Left colon (tissue), 2 donors: ENCODE results near the gene MCCC1. TPM values are rescaled to one million over a fixed set of nuclear protein-coding genes. Genes with fewer than 3 reads are reported as not detected.
"Not testable (repeated sequence)": the region's sequence is repeated elsewhere in the genome, so short reads cannot be mapped to it uniquely, and the experiment has no call there.

ENCODE experiments used
- ATAC-seq: fragments of 200-7000 bp; cut with Tn5 transposase; one replicate; pipeline ENCODE4 v1.9.1; 2020; ENCODE audit warnings: mild to moderate bottlenecking, moderate library complexity
- DNase-seq, 2 donors: peaks; one replicate each; pipeline ENCODE4 v3.0.0-alpha.2; 2020
- intact Hi-C, 2 donors: fragments of 100-400 bp; cut with DNase I in 1 of 2; cut with micrococcal nuclease in 1 of 2; formaldehyde crosslinking; loops; one replicate each; pipeline versions ENCODE4 v1.11.2 to v1.14.0; 2022; cut with DNase I, micrococcal nuclease
- total RNA-seq, 2 donors: library from RNA; stranded (reverse); fragmentation: NEBNext Ultra II Directional; extraction: Animal tissue kit (Norgen Biotek cat#: 25700); gene quantifications; one replicate each; pipeline ENCODE4 v1.2.1, GENCODE V29; 2021
- donor health status: DM: no; HTN: no; CAD: no.
- donor health status: DM: yes; HTN: yes; CAD: no.

The MCCC1 gene
- total RNA-seq, 2 donors from 2014 or later, result 29.4 to 33.4 TPM

GRCh38 chr3:183108001-183108449 lies 8.7 kb upstream of the MCCC1 start:
- DNase-seq (no peak), ATAC-seq (peak; percentile 91)
- intact Hi-C loops, result no loop called here

- intact Hi-C loops, DNase-seq, ATAC-seq: not testable (repeated sequence)
Measured at GRCh38 chr3:183107372-183107771, 8.1 kb upstream of the MCCC1 start.

- no peak for DNase-seq
Measured at GRCh38 chr3:183106635-183107034, 7.3 kb upstream of the MCCC1 start.

GRCh38 chr3:183103950-183104349 lies 4.7 kb upstream of the MCCC1 start:
- ATAC-seq, intact Hi-C loops, DNase-seq: not testable (repeated sequence)

More at GRCh38 chr3:183106635-183107034, 7.3 kb upstream of the MCCC1 start:
- ATAC-seq, result no peak
- intact Hi-C loops, result no loop called here

GRCh38 chr3:183101040-183101439 lies 1.7 kb upstream of the MCCC1 start:
- ATAC-seq, DNase-seq, intact Hi-C loops: not testable (repeated sequence)

GRCh38 chr3:183100376-183100775 lies 1.1 kb upstream of the MCCC1 start:
- DNase-seq (no peak), ATAC-seq (no peak)
- intact Hi-C loops, result no loop called here

GRCh38 chr3:183099838-183100204 lies 525 bp upstream of the MCCC1 start:
- DNase-seq, result no peak
- ATAC-seq, result no peak
- intact Hi-C loops, result no loop called here

GRCh38 chr3:183098536-183099025 lies 715 bp downstream of the MCCC1 start:
- DNase-seq, result no peak

GRCh38 chr3:183094711-183095110 lies 4.6 kb downstream of the MCCC1 start:
- ATAC-seq, result no peak
- intact Hi-C loops, result no loop called here
- DNase-seq, result no peak

More at GRCh38 chr3:183098536-183099025, 715 bp downstream of the MCCC1 start:
- ATAC-seq, result peak; percentile 1
- intact Hi-C loops, result no loop called here

GRCh38 chr3:183092256-183092655 lies 7.0 kb downstream of the MCCC1 start:
- DNase-seq, result no peak
- ATAC-seq, result no peak
- intact Hi-C loops, result no loop called here

- ATAC-seq, result no peak
- no peak for DNase-seq
- intact Hi-C loops, result no loop called here
Measured at GRCh38 chr3:183087184-183087583, 12.1 kb downstream of the MCCC1 start.

GRCh38 chr3:183085634-183086390 lies 13.5 kb downstream of the MCCC1 start:
- no peak for ATAC-seq
- no peak for DNase-seq
- intact Hi-C loops, result no loop called here

- intact Hi-C loops, result no loop called here
- no peak for ATAC-seq
Measured at GRCh38 chr3:183082355-183082915, 16.9 kb downstream of the MCCC1 start.

GRCh38 chr3:183081459-183082183 lies 17.7 kb downstream of the MCCC1 start:
- intact Hi-C loops, result no loop called here
- ATAC-seq (no peak), DNase-seq (no peak)

More at GRCh38 chr3:183082355-183082915, 16.9 kb downstream of the MCCC1 start:
- no peak for DNase-seq

GRCh38 chr3:183080628-183081027 lies 18.7 kb downstream of the MCCC1 start:
- intact Hi-C loops, result no loop called here
- DNase-seq (no peak), ATAC-seq (no peak)

GRCh38 chr3:183074881-183075280 lies 24.4 kb downstream of the MCCC1 start:
- no peak for DNase-seq
- ATAC-seq, result no peak
- intact Hi-C loops, result no loop called here

- ATAC-seq, result no peak
- intact Hi-C loops, result no loop called here
- DNase-seq, result no peak
Measured at GRCh38 chr3:183074261-183074660, 25.0 kb downstream of the MCCC1 start.

GRCh38 chr3:183073839-183074238 lies 25.5 kb downstream of the MCCC1 start:
- no peak for ATAC-seq
- no peak for DNase-seq
- intact Hi-C loops, result no loop called here

GRCh38 chr3:183070892-183071291 lies 28.4 kb downstream of the MCCC1 start:
- ATAC-seq, result no peak
- DNase-seq, result no peak
- intact Hi-C loops, result no loop called here

GRCh38 chr3:183069086-183069485 lies 30.2 kb downstream of the MCCC1 start:
- DNase-seq, result no peak
- intact Hi-C loops, result no loop called here

More at GRCh38 chr3:183069086-183069485, 30.2 kb downstream of the MCCC1 start:
- no peak for ATAC-seq
